GM23338 (cell line): Measurements from ENCODE around the gene TGM2. TPM values are rescaled to one million over a fixed set of nuclear protein-coding genes. Genes with fewer than 3 reads are reported as not detected.

Source experiments
- ATAC-seq: fragments of 200-7000 bp; cut with Tn5 transposase; 3 replicates; pipeline ENCODE4 v1.9.1; 2020
- DNase-seq: peaks from one replicate; pipeline ENCODE4 v3.0.0-alpha.2; 2015; ENCODE audit warnings: low spot score
- H2AFZ ChIP-seq: fragments of 200-600 bp; sonication (generic); 2 replicates; pipeline ENCODE4 v1.8.0; 2016; ENCODE audit warnings: antibody characterized with exemption, mild to moderate bottlenecking, moderate library complexity
- H3F3A ChIP-seq: fragments of 200-600 bp; sonication (generic); replicated peaks from 2 replicates; pipeline ENCODE4 v1.8.0; 2017; ENCODE audit warnings: antibody characterized with exemption, mixed run types, low read depth
- H3K27ac ChIP-seq: fragments of 200-600 bp; sonication (generic); 2 replicates; pipeline ENCODE4 v1.6.1; 2016; ENCODE audit warnings: low read depth
- H3K27me3 ChIP-seq: fragments of 200-600 bp; sonication (generic); 2 replicates; pipeline ENCODE4 v1.8.0; 2016; ENCODE audit warnings: mild to moderate bottlenecking, mixed run types, moderate library complexity; ENCODE audit not compliant: insufficient read depth
- H3K36me3 ChIP-seq: fragments of 200-600 bp; sonication (generic); 2 replicates; pipeline ENCODE4 v1.8.0; 2016; ENCODE audit warnings: mild to moderate bottlenecking; ENCODE audit not compliant: insufficient read depth
- H3K4me1 ChIP-seq: fragments of 200-600 bp; sonication (generic); 2 replicates; pipeline ENCODE4 v1.8.0; 2016; ENCODE audit warnings: mild to moderate bottlenecking, moderate library complexity; ENCODE audit not compliant: insufficient read depth
- H3K4me2 ChIP-seq: fragments of 200-600 bp; sonication (generic); 2 replicates; pipeline ENCODE4 v1.7.1; 2017; ENCODE audit warnings: mixed run types
- H3K4me3 ChIP-seq: fragments of 200-600 bp; sonication (generic); 2 replicates; pipeline ENCODE4 v1.6.1; 2016; ENCODE audit warnings: mixed run types
- H3K79me2 ChIP-seq: fragments of 200-600 bp; sonication (generic); replicated peaks from 2 replicates; pipeline ENCODE4 v1.8.0; 2017; ENCODE audit warnings: mild to moderate bottlenecking; ENCODE audit not compliant: insufficient read depth
- H3K9me2 ChIP-seq: fragments of 200-600 bp; sonication (generic); 2 replicates; pipeline ENCODE4 v1.8.0; 2017; ENCODE audit not compliant: insufficient read depth
- H4K20me1 ChIP-seq: fragments of 200-600 bp; sonication (generic); replicated peaks from 2 replicates; pipeline ENCODE4 v1.8.0; 2017; ENCODE audit warnings: mild to moderate bottlenecking; ENCODE audit not compliant: insufficient read depth
- H3K27ac Mint-ChIP-seq: 2 replicates; pipeline ENCODE4 v1.8.0; 2020; ENCODE audit warnings: inconsistent platforms, mild to moderate bottlenecking, moderate library complexity, mixed read lengths
- H3K27me3 Mint-ChIP-seq: 3 replicates; pipeline ENCODE4 v1.8.0; 2022; ENCODE audit warnings: low read depth, mild to moderate bottlenecking, moderate library complexity, mixed read lengths, inconsistent platforms; ENCODE audit not compliant: insufficient read depth, poor library complexity
- H3K36me3 Mint-ChIP-seq: 3 replicates; pipeline ENCODE4 v1.8.0; 2021; ENCODE audit warnings: low read depth, mild to moderate bottlenecking, inconsistent platforms, moderate library complexity, mixed read lengths
- H3K4me1 Mint-ChIP-seq: 3 replicates; pipeline ENCODE4 v1.8.0; 2020; ENCODE audit warnings: mild to moderate bottlenecking, inconsistent platforms, mixed read lengths
- H3K4me3 Mint-ChIP-seq: 3 replicates; pipeline ENCODE4 v1.8.0; 2021; ENCODE audit warnings: moderate library complexity, mild to moderate bottlenecking, inconsistent platforms, mixed read lengths
- H3K9me3 Mint-ChIP-seq: 3 replicates; pipeline ENCODE4 v1.8.0; 2020; ENCODE audit warnings: moderate library complexity, mild to moderate bottlenecking, inconsistent platforms, mixed read lengths
- CREB1 ChIP-seq: fragments of 250-450 bp; sonication (Bioruptor Pico); IDR thresholded peaks from 2 replicates; pipeline ENCODE4 v1.5.0; 2020; ENCODE audit warnings: low read depth, mild to moderate bottlenecking, moderate library complexity
- CTCF ChIP-seq, 2 experiments: fragments of 200-600 bp in 1 of 2; sonication (generic) in 1 of 2; conservative IDR thresholded peaks; 2 replicates each; pipeline versions ENCODE4 v1.5.1 to v1.6.1; 2016 to 2017; ENCODE audit warnings: antibody characterized with exemption in 2 of 2, low read depth in 2 of 2, mild to moderate bottlenecking in 2 of 2, moderate library complexity in 1 of 2
- ETS1 ChIP-seq: IDR thresholded peaks from 2 replicates; pipeline ENCODE4 v1.6.1; 2016; ENCODE audit warnings: antibody characterized with exemption
- EZH2 ChIP-seq: fragments of 200-600 bp; sonication (generic); IDR thresholded peaks from one replicate; pipeline ENCODE4 v1.8.0; 2017; ENCODE audit warnings: antibody characterized with exemption, mild to moderate bottlenecking, low read depth; ENCODE audit not compliant: unreplicated experiment
- EZH2phosphoT487 ChIP-seq: fragments of 200-600 bp; sonication (generic); IDR thresholded peaks from one replicate; pipeline ENCODE4 v1.8.1; 2018; ENCODE audit warnings: antibody characterized with exemption; ENCODE audit not compliant: unreplicated experiment
- JUNB ChIP-seq: IDR thresholded peaks from one replicate; pipeline ENCODE4 v1.6.1; 2016; ENCODE audit warnings: antibody characterized with exemption; ENCODE audit not compliant: unreplicated experiment
- NANOG ChIP-seq: IDR thresholded peaks from 2 replicates; pipeline ENCODE4 v1.6.1; 2016; ENCODE audit warnings: antibody characterized with exemption, borderline replicate concordance
- POLR2AphosphoS5 ChIP-seq: IDR thresholded peaks from 2 replicates; pipeline ENCODE4 v1.6.1; 2016; ENCODE audit warnings: antibody characterized with exemption, low read depth
- REST ChIP-seq: IDR thresholded peaks from one replicate; pipeline ENCODE4 v1.6.1; 2018; ENCODE audit warnings: antibody characterized with exemption; ENCODE audit not compliant: unreplicated experiment
- STAT1 ChIP-seq: IDR thresholded peaks from one replicate; pipeline ENCODE4 v1.6.1; 2016; ENCODE audit warnings: antibody characterized with exemption; ENCODE audit not compliant: unreplicated experiment
- ZNF114 ChIP-seq: fragments of 250-450 bp; sonication (Bioruptor Pico); IDR thresholded peaks from 2 replicates; pipeline ENCODE4 v1.5.0; 2020; ENCODE audit warnings: mild to moderate bottlenecking, moderate library complexity
- ZNF331 ChIP-seq: fragments of 250-450 bp; sonication (Bioruptor Pico); IDR thresholded peaks from 2 replicates; pipeline ENCODE4 v1.5.0; 2020; ENCODE audit warnings: low read depth, mild to moderate bottlenecking, moderate library complexity
- ZNF462 ChIP-seq: fragments of 250-450 bp; sonication (Bioruptor Pico); IDR thresholded peaks from 2 replicates; pipeline ENCODE4 v1.5.0; 2020; ENCODE audit warnings: mild to moderate bottlenecking, moderate library complexity
- polyA plus RNA-seq: library from polyadenylated mRNA; unstranded; fragments of >200 nt; fragmentation: Nextera tagmentation; extraction: Ambion mirVana; gene quantifications from 2 replicates; pipeline ENCODE4 v1.2.1, GENCODE V29; 2016
- total RNA-seq: library from RNA; depleted of rRNA; stranded (reverse); fragments of >200 nt; shearing (Covaris generic); gene quantifications from 2 replicates; pipeline ENCODE4 v1.2.3, GENCODE V29; 2014

TGM2 gene
- total and polyA plus RNA-seq, 2 experiments from 2014 or later, result 0.45 to 1.0 TPM

GRCh38 chr20:38177201-38177600 lies 12.1 kb upstream of the TGM2 start:
- peaks cover 5% of the 10 kb centered on the region; the same call in 2 of the 3 replicates for H3K4me1 Mint-ChIP-seq
- DNase-seq (no peak), ATAC-seq (no peak)
- no peaks in the 10 kb centered on the region for H3K79me2 ChIP-seq
- H3K4me1 ChIP-seq, result peaks cover 8% of the 10 kb centered on the region
- H3K36me3 ChIP-seq, result no peaks in the 10 kb centered on the region
- H3K9me2 ChIP-seq, result no peaks in the 10 kb centered on the region
- no peaks in the 10 kb centered on the region for H3F3A ChIP-seq
- no peaks in the 10 kb centered on the region for H4K20me1 ChIP-seq
- no peak overlapping the region for H3K4me3 Mint-ChIP-seq
- H3K27me3 ChIP-seq, result no peaks in the 10 kb centered on the region
- no peak overlapping the region for H3K27ac ChIP-seq
- H3K9me3 Mint-ChIP-seq, result no peaks in the 10 kb centered on the region
- no peak overlapping the region for H3K27ac Mint-ChIP-seq
- H3K4me2 ChIP-seq, result no peak overlapping the region
- H2AFZ ChIP-seq, result no peak overlapping the region
- no peaks in the 10 kb centered on the region for H3K36me3 Mint-ChIP-seq
- H3K4me3 ChIP-seq, result no peak overlapping the region
- TF ChIP-seq ETS1, result no peak
- TF ChIP-seq CTCF (conservative IDR thresholded peaks at IDR 0.05; ENCODE audit: low read depth in 2 of 2), result no peak
- TF ChIP-seq STAT1, result no peak
- TF ChIP-seq ZNF114 (CRISPR knock-in tag), result no peak
- no peak for TF ChIP-seq EZH2
- TF ChIP-seq ZNF331 (CRISPR knock-in tag), result no peak
- TF ChIP-seq JUNB, result no peak
- no peak for TF ChIP-seq ZNF462 (CRISPR knock-in tag)
- TF ChIP-seq REST, result no peak
- TF ChIP-seq NANOG, result no peak
- no peak for TF ChIP-seq EZH2phosphoT487
- TF ChIP-seq CREB1 (CRISPR knock-in tag), result no peak
- no peak for TF ChIP-seq POLR2AphosphoS5
- no peaks in the 10 kb centered on the region for H3K27me3 Mint-ChIP-seq
